Stimulated activated CD8-positive, alpha-beta memory T cell treated with anti-CD3 and anti-CD28 coated beads, Interleukin-7, amount 100 ng/mL, for 4 hours (primary cell): ENCODE results near the gene WBP11.
"Not testable (repeated sequence)": the region's sequence is repeated elsewhere in the genome, so short reads cannot be mapped to it uniquely, and the experiment has no call there.

Source experiments
- DNase-seq, 2 donors: peaks; one replicate each; pipeline ENCODE4 v3.0.0-alpha.2; 2020; ENCODE audit warnings: low read depth in 2 of 2

Gene WBP11

DNA sequence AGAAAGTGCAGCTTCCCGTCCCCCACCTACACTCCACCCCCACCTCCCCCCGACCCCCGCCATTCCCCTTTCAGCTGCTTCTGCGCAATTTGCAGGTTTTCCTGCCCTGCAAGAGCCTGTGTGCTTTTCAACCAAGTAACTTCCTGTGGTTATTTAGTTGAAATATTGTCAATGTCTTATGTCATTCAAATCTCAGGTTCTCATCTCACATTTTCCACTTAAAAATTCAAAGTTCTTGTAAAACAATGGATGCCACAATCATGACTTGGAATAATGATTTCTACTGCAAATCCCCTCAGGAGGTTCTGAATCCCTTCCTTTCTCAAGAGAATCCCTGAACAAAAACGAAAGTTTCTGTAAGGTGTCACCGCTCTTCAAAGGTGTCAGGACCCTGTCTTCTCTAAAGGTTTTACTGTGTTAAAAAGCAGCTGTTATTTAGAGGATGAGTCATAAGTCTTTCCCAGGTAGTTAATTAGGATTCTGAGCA, 31.6 kb downstream of the WBP11 start:
- peak in 1 of 2 donors; percentile 29 for DNase-seq

- DNase-seq = peak; percentile 81 to 93
Observed at GRCh38 chr12:14770496-14771461, 32.5 kb downstream of the WBP11 start.

GRCh38 chr12:14769969-14770495, 33.2 kb downstream of the WBP11 start:
- peak; percentile 75 to 82 for DNase-seq

DNA sequence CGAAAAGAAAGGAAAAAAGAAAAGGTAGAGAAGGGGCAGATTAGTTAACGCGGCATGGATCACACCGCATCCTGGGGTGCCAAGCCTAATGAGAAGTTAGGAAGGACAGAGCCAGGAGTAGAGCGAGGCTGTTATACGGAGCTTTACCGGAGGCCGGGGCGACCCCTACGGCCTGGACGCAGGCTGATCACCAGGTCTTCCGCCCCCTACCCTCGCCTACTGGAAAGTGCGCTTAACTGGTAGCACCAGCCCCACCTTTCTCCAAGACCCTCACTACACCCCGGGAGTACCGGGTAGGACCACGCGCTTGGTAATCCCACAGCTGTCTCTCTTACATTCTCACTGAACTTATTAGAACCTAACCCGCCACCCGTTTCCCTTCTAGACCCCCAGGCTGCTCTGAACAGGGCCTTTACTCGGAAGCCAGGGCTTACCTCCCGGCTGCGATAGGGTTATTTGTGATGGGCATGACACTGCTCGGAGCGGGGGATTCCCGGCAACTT, 33.8 kb downstream of the WBP11 start:
- DNase-seq = no peak

DNA sequence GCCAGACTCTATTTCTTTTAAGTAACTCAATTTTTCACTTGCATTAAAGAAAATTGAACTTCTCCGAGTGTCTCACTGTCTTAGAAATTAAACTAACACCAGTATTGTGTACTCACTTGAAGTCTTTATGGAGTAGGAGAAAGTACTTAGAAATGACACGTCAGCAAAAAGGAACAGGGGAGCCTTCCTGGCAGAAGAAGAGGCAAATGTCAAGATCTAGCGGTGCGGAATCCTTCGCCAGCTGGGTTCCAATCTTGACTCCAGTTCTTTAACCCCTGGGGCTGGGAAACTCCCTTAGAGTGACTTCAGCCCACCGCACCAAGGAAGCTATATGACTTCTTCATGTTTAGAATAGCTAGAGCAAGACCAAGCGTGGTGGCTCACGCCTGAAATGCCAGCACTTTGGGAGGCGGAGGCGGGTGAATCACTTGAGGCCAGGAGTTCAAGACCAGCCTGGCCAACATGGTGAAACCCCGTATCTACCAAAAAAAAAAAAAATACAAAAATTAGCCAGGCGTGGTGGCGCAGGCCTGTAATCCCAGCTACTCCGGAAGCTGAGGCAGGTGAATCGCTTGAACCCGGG, 34.4 kb downstream of the WBP11 start:
- peak; percentile 9 to 10 for DNase-seq

GRCh38 chr12:14767617-14768016, 35.7 kb downstream of the WBP11 start:
- no peak for DNase-seq

DNA sequence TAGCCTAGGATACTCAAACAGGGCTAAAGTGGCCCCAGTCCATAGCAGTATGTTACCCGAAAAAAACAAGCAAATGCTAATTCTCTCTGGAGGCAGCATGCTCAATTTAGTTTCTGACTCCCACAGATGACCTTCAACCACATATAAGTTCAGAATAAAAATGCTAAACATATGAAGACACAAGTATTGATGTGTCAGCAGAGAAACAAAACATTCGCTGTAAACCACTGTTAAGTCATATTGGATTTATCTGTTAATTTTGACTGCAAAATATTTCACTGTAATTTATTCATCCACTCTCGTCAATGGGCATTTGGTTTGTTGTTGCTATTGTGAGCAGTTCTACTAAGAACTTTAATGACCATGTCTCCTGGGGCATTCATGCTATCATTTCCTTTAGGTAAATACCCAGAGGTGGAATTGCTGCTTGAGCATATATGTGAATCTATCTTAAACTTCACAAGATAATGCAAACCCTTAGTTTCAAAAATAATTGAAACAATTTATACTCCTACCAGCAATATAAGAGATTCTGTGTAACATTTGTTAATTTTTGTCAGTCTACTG, 36.5 kb downstream of the WBP11 start:
- DNase-seq = no peak

DNA sequence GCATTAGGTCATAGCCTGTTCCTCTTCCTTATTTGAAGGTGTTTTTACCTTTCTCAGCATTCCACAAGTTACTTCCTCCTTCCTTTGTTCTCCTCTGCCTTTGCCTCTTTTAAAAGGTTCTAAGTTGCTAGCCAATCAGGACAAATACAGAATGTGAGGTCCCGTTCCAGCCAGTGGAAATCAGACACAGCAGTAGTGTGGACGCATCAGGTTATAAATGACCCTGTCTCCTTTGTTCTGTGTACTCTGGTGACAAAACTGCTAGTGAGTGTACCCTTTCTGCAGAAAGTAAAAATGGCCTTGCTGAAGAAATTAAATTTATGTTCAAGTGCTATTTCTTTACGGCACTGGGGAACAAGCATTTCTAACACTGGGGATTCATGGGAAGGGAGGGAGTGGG, 37.3 kb downstream of the WBP11 start:
- DNase-seq = not testable (repeated sequence)

GRCh38 chr12:14765398-14765797, 37.9 kb downstream of the WBP11 start:
- no peak for DNase-seq

- DNase-seq = not testable (repeated sequence)
Observed at GRCh38 chr12:14759711-14760280, 43.5 kb downstream of the WBP11 start.

GRCh38 chr12:14756334-14757143, 46.7 kb downstream of the WBP11 start:
- no peak for DNase-seq

DNA sequence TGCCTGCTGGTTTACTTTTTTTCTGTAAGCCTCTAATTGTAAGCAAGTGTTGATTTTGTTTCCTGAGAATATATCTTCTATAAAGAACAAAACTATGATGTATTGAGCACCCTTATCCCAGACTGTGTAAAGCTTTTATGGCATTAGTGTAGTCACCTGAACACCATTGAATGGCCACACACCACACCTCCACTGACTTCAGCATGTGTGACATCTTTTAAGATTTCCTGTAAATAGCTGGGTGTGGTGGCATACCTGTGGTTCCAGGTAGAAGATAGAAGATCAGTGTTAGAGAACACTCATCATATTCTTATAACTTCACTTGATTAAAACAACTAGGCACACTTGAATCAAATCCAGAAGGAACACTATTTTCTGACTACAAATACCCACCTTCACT, 51.3 kb downstream of the WBP11 start:
- DNase-seq = no peak

DNA sequence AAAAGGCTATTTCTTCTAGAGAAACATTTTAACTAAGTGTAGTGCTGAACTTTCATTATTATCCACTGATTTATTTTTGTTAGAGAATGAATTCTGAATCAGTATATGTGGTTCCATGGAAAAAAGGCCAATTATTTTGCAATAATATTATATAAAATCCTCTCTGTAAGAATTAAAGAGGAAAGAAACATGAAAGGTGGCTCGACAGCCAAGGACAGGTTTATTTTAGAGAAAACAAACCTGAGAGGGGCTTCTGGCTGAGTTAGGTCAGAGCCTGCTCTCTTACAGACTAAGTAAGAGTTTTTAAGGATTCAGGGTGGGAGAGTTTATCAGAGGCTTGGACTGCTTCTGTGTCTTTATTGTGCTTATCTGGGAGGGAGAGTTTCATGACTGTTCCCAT, 60.2 kb downstream of the WBP11 start:
- DNase-seq = no peak

DNA sequence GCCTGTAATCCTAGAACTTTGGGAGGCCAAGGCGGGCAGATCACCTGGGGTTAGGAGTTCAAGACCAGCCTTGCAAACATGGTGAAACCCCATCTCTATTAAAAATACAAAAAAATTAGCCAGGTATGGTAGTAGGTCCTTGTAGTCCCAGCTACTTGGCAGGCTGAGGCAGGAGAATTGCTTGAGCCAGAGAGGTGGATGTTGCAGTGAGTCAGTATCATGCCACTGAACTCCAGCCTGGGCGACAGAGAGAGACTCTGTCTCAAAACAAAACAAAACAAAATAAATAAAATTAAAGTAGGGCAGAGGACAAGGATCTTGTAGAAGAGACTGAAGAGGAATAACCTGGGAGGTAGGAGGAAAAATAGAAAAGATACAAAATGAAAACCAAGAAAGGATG, 61.3 kb downstream of the WBP11 start:
- no peak for DNase-seq

DNA sequence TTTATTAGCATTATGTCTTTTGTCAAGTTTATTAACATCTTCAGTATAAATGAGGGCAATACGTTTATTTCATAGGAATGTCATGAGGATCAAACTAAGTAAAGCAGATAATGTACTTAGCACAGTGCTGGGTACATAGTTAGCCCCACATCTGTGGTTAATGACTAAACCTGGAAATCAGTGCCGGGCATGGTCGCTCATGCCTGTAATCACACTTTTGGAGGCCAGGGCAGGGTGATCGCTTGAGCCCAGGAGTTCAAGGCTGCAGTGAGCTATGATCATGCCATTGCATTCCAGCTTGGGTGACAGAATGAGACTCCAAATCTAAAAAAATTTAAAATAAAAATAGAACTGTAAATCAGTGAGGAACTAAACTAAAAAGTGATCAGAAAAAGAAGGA, 62.1 kb downstream of the WBP11 start:
- DNase-seq = no peak

- DNase-seq = not testable (repeated sequence)
Observed at GRCh38 chr12:14736441-14736840, 66.8 kb downstream of the WBP11 start.
